Neuronal stem cell (in vitro differentiated cells): ENCODE results near the gene KYNU.

Experiments used
- DNase-seq: peaks from one replicate; pipeline ENCODE4 v3.0.0-alpha.2; 2013; ENCODE audit warnings: low spot score
- H2AFZ ChIP-seq: one replicate; pipeline ENCODE4 v1.6.1; 2013; ENCODE audit warnings: mild to moderate bottlenecking, low read length, inconsistent platforms
- H2AK5ac ChIP-seq: 2 replicates; pipeline ENCODE4 v1.6.1; 2013; ENCODE audit warnings: low read depth, mild to moderate bottlenecking, inconsistent platforms, low read length, moderate library complexity, mixed read lengths
- H2BK120ac ChIP-seq: 2 replicates; pipeline ENCODE4 v1.6.1; 2013; ENCODE audit warnings: low read depth, mild to moderate bottlenecking, inconsistent platforms, low read length, moderate library complexity, mixed read lengths
- H2BK12ac ChIP-seq: one replicate; pipeline ENCODE4 v1.6.1; 2013; ENCODE audit warnings: low read length, inconsistent platforms
- H2BK15ac ChIP-seq: 2 replicates; pipeline ENCODE4 v1.6.1; 2013; ENCODE audit warnings: mild to moderate bottlenecking, low read length, inconsistent platforms, mixed read lengths
- H2BK5ac ChIP-seq: one replicate; pipeline ENCODE4 v1.6.1; 2013; ENCODE audit warnings: inconsistent platforms, mild to moderate bottlenecking, low read length, moderate library complexity
- H3K14ac ChIP-seq: one replicate; pipeline ENCODE4 v1.6.1; 2013; ENCODE audit warnings: low read length, inconsistent platforms
- H3K18ac ChIP-seq: 2 replicates; pipeline ENCODE4 v1.6.1; 2013; ENCODE audit warnings: low read length, inconsistent platforms
- H3K23ac ChIP-seq: 2 replicates; pipeline ENCODE4 v1.6.1; 2013; ENCODE audit warnings: low read depth, mild to moderate bottlenecking, mixed read lengths, low read length, inconsistent platforms; ENCODE audit not compliant: poor library complexity
- H3K27ac ChIP-seq: replicated peaks from 3 replicates; pipeline ENCODE4 v1.5.1; 2013; ENCODE audit warnings: low read length, inconsistent platforms
- H3K27me3 ChIP-seq, 3 experiments: 2 replicates each; pipeline ENCODE4 v1.6.1; 2013; ENCODE audit warnings: low read length in 3 of 3, mild to moderate bottlenecking in 2 of 3, inconsistent platforms in 1 of 3, low read depth in 1 of 3, mixed read lengths in 1 of 3, moderate library complexity in 1 of 3; ENCODE audit not compliant: control insufficient read depth in 3 of 3, insufficient read depth in 3 of 3
- H3K36me3 ChIP-seq, 2 donors: replicated peaks in 1 of 2; 2 replicates each; pipeline ENCODE4 v1.6.1; 2013; ENCODE audit warnings: low read length in 2 of 2; ENCODE audit not compliant: control insufficient read depth in 2 of 2, insufficient read depth in 2 of 2
- H3K4ac ChIP-seq: 2 replicates; pipeline ENCODE4 v1.6.1; 2013; ENCODE audit warnings: inconsistent platforms, mild to moderate bottlenecking, low read length, moderate library complexity
- H3K4me1 ChIP-seq, 2 donors: 1 replicate in 1 of 2; 2 replicates in 1 of 2; pipeline ENCODE4 v1.6.1; 2013; ENCODE audit warnings: low read length in 2 of 2, low read depth in 1 of 2; ENCODE audit not compliant: control insufficient read depth in 2 of 2, insufficient read depth in 1 of 2
- H3K4me2 ChIP-seq: one replicate; pipeline ENCODE4 v1.6.1; 2013; ENCODE audit warnings: mild to moderate bottlenecking, low read length, inconsistent platforms; ENCODE audit not compliant: insufficient read depth, poor library complexity, severe bottlenecking
- H3K4me3 ChIP-seq, 2 donors: 2 replicates each; pipeline ENCODE4 v1.5.1; 2013; ENCODE audit warnings: low read length in 2 of 2, mild to moderate bottlenecking in 2 of 2, inconsistent platforms in 1 of 2, moderate library complexity in 1 of 2
- H3K79me1 ChIP-seq: one replicate; pipeline ENCODE4 v1.6.1; 2013; ENCODE audit warnings: low read depth, mild to moderate bottlenecking, inconsistent platforms, low read length, moderate library complexity
- H3K9ac ChIP-seq: one replicate; pipeline ENCODE4 v1.6.1; 2013; ENCODE audit warnings: mild to moderate bottlenecking, low read depth, low read length, inconsistent platforms; ENCODE audit not compliant: poor library complexity
- H3K9me3 ChIP-seq, 2 donors: replicated peaks in 1 of 2; 2 replicates each; pipeline versions ENCODE3 to v1.6.1; 2013; ENCODE audit warnings: low read length in 2 of 2, mild to moderate bottlenecking in 2 of 2, inconsistent platforms in 1 of 2, low read depth in 1 of 2, mixed read lengths in 1 of 2, moderate library complexity in 1 of 2; ENCODE audit not compliant: control insufficient read depth in 2 of 2, insufficient read depth in 1 of 2
- H4K8ac ChIP-seq: one replicate; pipeline ENCODE4 v1.6.1; 2013; ENCODE audit warnings: low read depth, mild to moderate bottlenecking, inconsistent platforms, low read length, moderate library complexity
- H4K91ac ChIP-seq: one replicate; pipeline ENCODE4 v1.6.1; 2013; ENCODE audit warnings: low read length, low read depth, mild to moderate bottlenecking, inconsistent platforms; ENCODE audit not compliant: poor library complexity
- WGBS, 2 donors: extraction: QIAGEN DNeasy Blood & Tissue Kit; methylation state at CpG; one replicate each; pipeline ENCODE4 v1.1.7; 2013; ENCODE audit warnings: missing lambda C conversion rate in 2 of 2, mixed read lengths in 1 of 2; ENCODE audit not compliant: insufficient read length in 2 of 2, insufficient replicate concordance in 1 of 2; ENCODE audit errors: extremely low coverage in 2 of 2; 5-methylcytosine and 5-hydroxymethylcytosine counted together

Gene KYNU

DNA sequence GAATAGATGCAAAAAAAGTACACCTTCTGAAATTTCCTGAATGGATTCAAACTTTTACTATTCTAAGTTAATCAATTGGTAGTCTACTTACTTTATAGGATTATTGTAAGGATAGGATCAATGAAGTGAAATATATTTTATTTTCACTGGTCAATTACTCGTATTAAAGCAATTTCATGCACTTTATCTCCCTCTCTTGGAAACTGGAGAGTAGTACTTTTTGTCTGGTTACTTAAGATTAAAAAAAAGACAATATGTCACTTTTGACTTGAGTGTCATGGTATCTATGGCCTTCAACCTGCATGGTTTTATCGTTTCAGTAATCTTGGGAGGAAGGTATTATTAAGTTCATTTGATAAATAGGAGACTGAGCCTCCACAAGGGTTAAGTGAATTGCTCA lies 1.0 kb upstream of the KYNU start:
- DNase-seq, result no peak
- no peak overlapping the region for H4K91ac ChIP-seq
- H2AK5ac ChIP-seq, result no peak overlapping the region
- no peak overlapping the region for H3K4me3 ChIP-seq
- H3K14ac ChIP-seq, result no peak overlapping the region
- no peak overlapping the region for H2AFZ ChIP-seq
- H2BK15ac ChIP-seq, result no peak overlapping the region
- H4K8ac ChIP-seq, result no peak overlapping the region
- no peak overlapping the region for H3K4me2 ChIP-seq
- no CpG with 5 or more reads among the region's 2 CpGs for WGBS, 2 donors
- no peak overlapping the region for H3K9ac ChIP-seq
- no peaks in the 10 kb centered on the region for H3K4me1 ChIP-seq
- H2BK5ac ChIP-seq, result no peak overlapping the region
- no peaks in the 10 kb centered on the region for H3K79me1 ChIP-seq
- no peaks in the 10 kb centered on the region for H3K9me3 ChIP-seq
- no peak overlapping the region for H2BK120ac ChIP-seq
- H3K23ac ChIP-seq, result no peak overlapping the region
- H3K18ac ChIP-seq, result no peak overlapping the region
- no peaks in the 10 kb centered on the region for H3K36me3 ChIP-seq
- no peak overlapping the region for H3K4ac ChIP-seq
- no peaks in the 10 kb centered on the region for H3K27me3 ChIP-seq
- no peak overlapping the region for H3K27ac ChIP-seq
- no peak overlapping the region for H2BK12ac ChIP-seq

DNA sequence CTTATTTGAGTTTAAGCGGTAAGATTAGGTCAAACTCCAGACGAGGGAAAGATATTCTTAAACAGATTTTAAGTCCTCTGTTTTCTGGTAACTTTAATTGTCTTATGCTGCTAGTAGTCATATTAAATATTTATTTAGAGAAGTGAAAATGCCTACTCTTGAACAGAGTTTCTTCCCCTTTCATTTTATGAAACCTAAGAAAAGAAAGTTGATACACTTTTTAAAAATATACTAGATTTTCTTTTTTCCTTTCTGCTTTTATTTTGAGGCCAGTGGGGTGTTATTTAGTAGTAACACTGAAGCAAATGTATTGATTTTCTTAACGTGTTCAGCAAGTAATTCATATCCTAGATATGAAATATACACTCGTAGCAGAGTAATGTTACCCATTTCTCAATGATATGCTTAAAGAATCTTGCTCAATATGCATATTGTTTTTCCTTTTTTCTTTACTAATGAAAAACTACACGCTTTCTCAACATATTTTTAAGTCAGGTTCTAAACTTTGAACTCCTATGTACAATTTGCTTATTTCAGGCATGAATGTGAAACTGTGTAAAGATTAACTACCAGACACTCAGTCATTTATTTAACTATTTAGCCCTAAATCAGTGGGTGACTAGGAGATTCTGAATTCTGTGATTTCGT lies 691 bp downstream of the KYNU start:
- H3K18ac ChIP-seq, result no peak overlapping the region
- H3K9ac ChIP-seq, result no peak overlapping the region
- H2BK5ac ChIP-seq, result no peak overlapping the region
- no peak overlapping the region for H4K8ac ChIP-seq
- H3K27me3 ChIP-seq, result no peaks in the 10 kb centered on the region
- H2BK15ac ChIP-seq, result no peak overlapping the region
- H3K79me1 ChIP-seq, result no peaks in the 10 kb centered on the region
- no peak overlapping the region for H2AK5ac ChIP-seq
- H2AFZ ChIP-seq, result no peak overlapping the region
- H2BK12ac ChIP-seq, result no peak overlapping the region
- no peak overlapping the region for H2BK120ac ChIP-seq
- H3K4me1 ChIP-seq, result no peaks in the 10 kb centered on the region
- no peak overlapping the region for H3K4me3 ChIP-seq
- no peak for DNase-seq
- H3K4me2 ChIP-seq, result no peak overlapping the region
- H3K4ac ChIP-seq, result no peak overlapping the region
- no peaks in the 10 kb centered on the region for H3K9me3 ChIP-seq
- no peak overlapping the region for H3K27ac ChIP-seq
- no peak overlapping the region for H3K23ac ChIP-seq
- WGBS, 2 donors, result no CpG with 5 or more reads among the region's 6 CpGs
- H3K36me3 ChIP-seq, result no peaks in the 10 kb centered on the region
- no peak overlapping the region for H3K14ac ChIP-seq
- no peak overlapping the region for H4K91ac ChIP-seq

DNA sequence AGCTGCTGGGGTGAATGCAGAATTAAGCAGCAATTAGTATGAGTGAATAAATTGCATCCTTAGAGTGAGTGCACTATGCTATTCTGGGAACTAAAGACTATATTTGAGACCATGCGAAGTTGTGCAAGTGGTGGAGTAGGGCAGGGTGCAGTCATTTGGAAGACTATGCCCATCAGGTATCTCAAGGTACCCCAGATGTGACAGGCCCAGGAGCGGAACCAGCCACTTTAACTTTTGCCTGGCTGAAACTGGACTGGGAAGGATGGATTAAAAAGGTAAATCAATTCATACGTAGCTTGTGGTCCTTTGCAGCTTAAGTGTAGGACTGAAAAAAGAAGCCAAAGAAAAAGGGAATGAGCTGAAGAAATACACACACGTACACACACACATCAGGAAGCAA lies 1.7 kb downstream of the KYNU start:
- no CpG with 5 or more reads among the region's 4 CpGs for WGBS, 2 donors
- H3K4me1 ChIP-seq, result no peaks in the 10 kb centered on the region
- no peak overlapping the region for H3K4me3 ChIP-seq
- H2AFZ ChIP-seq, result no peak overlapping the region
- no peak overlapping the region for H3K9ac ChIP-seq
- no peak overlapping the region for H3K27ac ChIP-seq
- H2BK5ac ChIP-seq, result no peak overlapping the region
- H2BK15ac ChIP-seq, result no peak overlapping the region
- H2BK120ac ChIP-seq, result no peak overlapping the region
- H2AK5ac ChIP-seq, result no peak overlapping the region
- no peak overlapping the region for H4K8ac ChIP-seq
- H3K4ac ChIP-seq, result no peak overlapping the region
- no peak for DNase-seq
- H3K4me2 ChIP-seq, result no peak overlapping the region
- H3K14ac ChIP-seq, result no peak overlapping the region
- H3K18ac ChIP-seq, result no peak overlapping the region
- no peak overlapping the region for H4K91ac ChIP-seq
- no peaks in the 10 kb centered on the region for H3K79me1 ChIP-seq
- no peaks in the 10 kb centered on the region for H3K36me3 ChIP-seq
- no peak overlapping the region for H3K23ac ChIP-seq
- no peak overlapping the region for H2BK12ac ChIP-seq
- H3K9me3 ChIP-seq, result no peaks in the 10 kb centered on the region
- H3K27me3 ChIP-seq, result no peaks in the 10 kb centered on the region

DNA sequence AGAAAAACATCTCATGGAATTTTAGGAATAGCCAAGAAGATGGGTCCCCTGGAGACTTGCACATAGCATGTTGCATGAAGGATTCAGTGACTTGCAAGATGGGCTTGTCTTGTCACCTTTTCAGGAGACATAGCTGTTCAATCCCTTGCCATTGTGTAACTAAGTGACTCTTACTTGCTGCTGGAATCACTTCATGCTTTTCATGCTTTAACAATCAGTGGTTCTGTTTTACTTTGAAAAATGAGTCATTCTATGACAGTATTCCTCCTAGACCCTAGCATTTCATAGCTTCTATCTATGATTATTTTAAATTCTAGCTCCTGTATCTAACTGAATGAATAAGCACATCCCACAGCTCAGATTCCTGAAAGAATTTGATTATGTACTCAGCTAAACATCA lies 2.8 kb downstream of the KYNU start:
- no peaks in the 10 kb centered on the region for H3K27me3 ChIP-seq
- H3K4me2 ChIP-seq, result no peak overlapping the region
- H3K79me1 ChIP-seq, result no peaks in the 10 kb centered on the region
- no peak overlapping the region for H2AK5ac ChIP-seq
- no peak overlapping the region for H3K4me3 ChIP-seq
- H2BK15ac ChIP-seq, result no peak overlapping the region
- H3K9ac ChIP-seq, result no peak overlapping the region
- no peak overlapping the region for H4K8ac ChIP-seq
- DNase-seq, result no peak
- H2AFZ ChIP-seq, result no peak overlapping the region
- no peak overlapping the region for H3K14ac ChIP-seq
- H3K18ac ChIP-seq, result no peak overlapping the region
- H3K23ac ChIP-seq, result no peak overlapping the region
- no peak overlapping the region for H2BK5ac ChIP-seq
- no peak overlapping the region for H2BK12ac ChIP-seq
- no peak overlapping the region for H2BK120ac ChIP-seq
- H3K36me3 ChIP-seq, result no peaks in the 10 kb centered on the region
- no peak overlapping the region for H3K27ac ChIP-seq
- no peaks in the 10 kb centered on the region for H3K9me3 ChIP-seq
- no peak overlapping the region for H4K91ac ChIP-seq
- H3K4ac ChIP-seq, result no peak overlapping the region
- H3K4me1 ChIP-seq, result no peaks in the 10 kb centered on the region
